Measurements from ENCODE around the gene RNU1-2. TPM values are rescaled to one million over a fixed set of nuclear protein-coding genes. Genes with fewer than 3 reads are reported as not detected.
A peak's percentile ranks its signal among the peaks of the same experiment; 100 is the strongest.

RNU1-2 gene
- total and polyA plus RNA-seq, 3 donors from 2014 or later: under 0.01 to 18.9 (median under 0.01) TPM

DNA sequence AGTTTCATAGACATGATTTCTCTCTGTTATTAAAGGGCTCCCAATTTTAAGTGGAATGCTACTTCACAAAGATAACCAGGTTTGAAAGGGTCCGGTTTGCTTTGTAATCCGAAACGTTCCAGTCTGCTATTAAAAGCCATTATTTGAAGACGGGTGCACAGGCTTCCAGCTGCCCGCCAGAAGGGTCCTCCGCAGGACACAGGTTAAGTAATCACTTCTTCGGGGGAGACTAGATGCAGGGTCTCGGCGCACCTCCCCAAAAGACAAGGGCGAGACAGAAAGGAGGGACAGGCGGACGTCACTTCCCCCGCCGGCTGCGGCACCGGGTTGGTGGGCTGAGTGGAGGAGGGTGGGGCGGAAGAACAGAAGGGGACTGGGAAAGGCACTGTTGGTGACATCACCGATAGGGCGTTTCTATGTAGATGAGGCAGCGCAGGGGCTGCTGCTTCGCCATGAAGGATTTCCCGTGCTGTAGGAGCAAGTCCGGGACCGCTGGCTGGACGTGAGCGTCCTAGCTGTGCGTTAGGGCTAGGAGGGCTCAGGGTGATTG, 8.9 kb downstream of the RNU1-2 start:
- peak; percentile 100 for DNase-seq
- Histone ChIP-seq H3K27ac (peak overlapping the region; percentile 85 to 99), H3K9me3 (no peaks in the 10 kb centered on the region), H3K27me3 (no peaks in the 10 kb centered on the region), H3K4me1 (peaks cover 7% of the 10 kb centered on the region), H3K36me3 (ENCODE audit: low read depth, missing control alignments) (no peaks in the 10 kb centered on the region), H3K4me3 (peak overlapping the region; percentile 37 to 80)
- TF ChIP-seq, protein P1, sequence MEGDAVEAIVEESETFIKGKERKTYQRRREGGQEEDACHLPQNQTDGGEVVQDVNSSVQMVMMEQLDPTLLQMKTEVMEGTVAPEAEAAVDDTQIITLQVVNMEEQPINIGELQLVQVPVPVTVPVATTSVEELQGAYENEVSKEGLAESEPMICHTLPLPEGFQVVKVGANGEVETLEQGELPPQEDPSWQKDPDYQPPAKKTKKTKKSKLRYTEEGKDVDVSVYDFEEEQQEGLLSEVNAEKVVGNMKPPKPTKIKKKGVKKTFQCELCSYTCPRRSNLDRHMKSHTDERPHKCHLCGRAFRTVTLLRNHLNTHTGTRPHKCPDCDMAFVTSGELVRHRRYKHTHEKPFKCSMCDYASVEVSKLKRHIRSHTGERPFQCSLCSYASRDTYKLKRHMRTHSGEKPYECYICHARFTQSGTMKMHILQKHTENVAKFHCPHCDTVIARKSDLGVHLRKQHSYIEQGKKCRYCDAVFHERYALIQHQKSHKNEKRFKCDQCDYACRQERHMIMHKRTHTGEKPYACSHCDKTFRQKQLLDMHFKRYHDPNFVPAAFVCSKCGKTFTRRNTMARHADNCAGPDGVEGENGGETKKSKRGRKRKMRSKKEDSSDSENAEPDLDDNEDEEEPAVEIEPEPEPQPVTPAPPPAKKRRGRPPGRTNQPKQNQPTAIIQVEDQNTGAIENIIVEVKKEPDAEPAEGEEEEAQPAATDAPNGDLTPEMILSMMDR (IDR thresholded peaks at IDR 0.05): peak in 1 of 3 experiments; percentile 23
- TF ChIP-seq POLR2A (IDR thresholded peaks at IDR 0.05): peak; percentile 98
- intact Hi-C loops (cut with DNase I; ENCODE audit: low total_unique reads): no loop called here
- WGBS, 2 donors: 1% methylated on average over 27 of the region's 27 CpGs

DNA sequence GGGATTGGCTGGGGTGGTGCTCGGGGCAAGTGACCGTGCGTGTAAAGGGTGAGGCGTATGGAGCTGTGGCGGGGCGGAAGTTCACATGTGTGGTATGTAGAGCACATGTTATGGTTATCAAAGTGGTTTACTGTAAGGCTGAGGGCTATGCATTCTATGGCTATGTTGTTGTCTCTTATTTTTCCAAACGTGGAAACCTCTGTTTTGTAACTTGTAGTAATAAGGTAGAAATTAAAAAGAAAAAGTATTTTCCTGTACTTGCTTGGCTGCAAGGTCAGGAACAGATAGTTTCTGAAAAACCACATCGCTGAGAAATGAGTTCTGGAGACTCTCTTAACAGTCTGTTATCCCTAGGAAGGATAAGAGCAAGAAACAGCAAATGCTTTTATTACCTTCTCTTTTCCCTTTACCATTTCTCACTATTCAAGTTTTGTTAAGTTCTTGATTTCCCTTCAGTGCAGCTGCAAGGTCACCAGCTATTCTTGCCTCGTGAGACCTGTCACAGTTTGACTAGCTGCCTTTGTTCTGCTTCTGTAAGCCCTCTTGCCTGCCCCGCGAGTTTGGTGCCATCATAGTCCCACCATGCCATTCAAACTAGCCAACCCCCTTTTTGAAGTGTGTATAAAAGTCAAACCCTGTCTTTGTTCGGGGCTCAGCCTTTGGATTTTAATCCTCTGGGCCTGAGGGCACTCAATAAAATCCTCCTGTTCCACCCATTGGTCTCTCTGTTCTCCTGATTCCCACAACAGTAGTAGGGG, 9.5 kb downstream of the RNU1-2 start:
- intact Hi-C loops (cut with DNase I; ENCODE audit: low total_unique reads): no loop called here
- peak; percentile 25 for TF ChIP-seq POLR2A (IDR thresholded peaks at IDR 0.05)
- TF ChIP-seq, protein P1 (IDR thresholded peaks at IDR 0.05): peak in 1 of 3 experiments; percentile 13

DNA sequence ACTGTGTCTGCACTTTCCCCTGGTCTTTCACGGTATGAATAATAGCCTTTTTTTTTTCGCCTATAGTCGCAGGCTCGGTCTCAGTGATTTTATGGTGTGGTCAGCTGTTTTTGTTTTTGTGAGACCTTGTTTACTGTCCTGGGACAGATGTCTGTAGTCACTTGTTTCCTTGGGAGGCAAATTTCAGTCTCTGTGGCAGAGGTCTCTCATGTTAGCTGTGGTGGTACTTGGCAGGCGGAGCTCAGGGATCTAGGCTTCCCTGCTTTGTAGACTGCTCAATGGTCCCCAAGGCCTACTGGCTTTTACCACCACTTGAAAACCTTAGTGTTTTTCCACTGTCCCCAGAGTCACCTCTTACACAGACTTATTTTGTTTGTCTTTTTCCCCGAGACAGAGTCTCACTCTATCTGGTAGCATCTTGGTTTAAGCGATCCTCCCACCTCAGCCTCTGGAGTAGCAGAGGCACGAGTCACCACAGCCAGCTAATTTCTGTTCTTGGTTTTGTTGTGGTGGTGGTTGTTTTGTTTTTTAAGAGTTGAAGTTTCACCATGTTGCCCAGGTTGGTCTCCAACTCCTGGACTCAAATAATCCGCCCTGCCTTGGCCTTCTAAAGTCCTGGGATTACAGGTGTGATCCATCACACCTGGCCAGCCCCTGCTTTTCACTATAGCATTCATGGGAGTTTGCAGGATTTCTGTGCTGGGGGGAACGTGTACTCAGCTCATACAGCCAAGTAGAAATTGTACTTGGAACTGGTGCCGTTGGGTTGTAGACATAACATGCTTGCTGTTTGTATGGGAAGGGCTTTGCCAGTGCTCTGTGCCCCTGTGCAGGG, 10.3 kb downstream of the RNU1-2 start:
- no peak overlapping the region for H3K4me3 ChIP-seq
- TF ChIP-seq, protein P1 (IDR thresholded peaks at IDR 0.05): no peak
- TF ChIP-seq POLR2A (IDR thresholded peaks at IDR 0.05): no peak
- H3K27ac ChIP-seq: peak overlapping the region; percentile 85 to 99
- no peaks in the 10 kb centered on the region for H3K27me3 ChIP-seq
- no peaks in the 10 kb centered on the region for H3K9me3 ChIP-seq
- no peaks in the 10 kb centered on the region for H3K36me3 ChIP-seq (ENCODE audit: low read depth, missing control alignments)
- DNase-seq: no peak
- intact Hi-C loops (cut with DNase I; ENCODE audit: low total_unique reads): no loop called here
- H3K4me1 ChIP-seq: peaks cover 7% of the 10 kb centered on the region
- WGBS, 2 donors: 68 to 74% methylated on average over 11 of the region's 11 CpGs

More for the DNA sequence above, 9.5 kb downstream of the RNU1-2 start:
- DNase-seq: peak; percentile 67
- no peaks in the 10 kb centered on the region for H3K9me3 ChIP-seq
- 4 to 5% methylated on average over 12 of the region's 12 CpGs for WGBS, 2 donors
- no peaks in the 10 kb centered on the region for H3K27me3 ChIP-seq
- no peaks in the 10 kb centered on the region for H3K36me3 ChIP-seq (ENCODE audit: low read depth, missing control alignments)
- H3K27ac ChIP-seq: peak overlapping the region; percentile 85 to 99
- H3K4me3 ChIP-seq: peak overlapping the region; percentile 37 to 80
- H3K4me1 ChIP-seq: peaks cover 7% of the 10 kb centered on the region

DNA sequence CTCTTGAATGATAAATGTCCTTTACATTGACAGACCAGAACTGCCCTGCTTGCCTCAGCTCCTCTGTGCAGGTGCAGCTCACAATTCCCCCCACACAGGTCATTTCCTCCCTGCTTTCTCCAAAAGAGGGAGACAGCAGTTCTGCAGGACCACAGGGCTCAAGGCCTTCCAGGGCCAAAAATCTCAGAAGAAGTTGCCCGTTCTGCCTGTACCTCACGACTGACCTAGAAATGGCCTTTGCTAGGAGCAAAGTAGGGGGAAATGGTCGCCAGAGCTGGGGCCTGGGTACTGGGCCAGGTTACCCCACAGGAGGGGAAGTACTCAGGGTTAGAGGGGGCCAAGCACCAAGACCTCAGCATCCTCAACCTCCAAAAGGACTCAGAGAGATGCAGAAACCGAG, 11.1 kb downstream of the RNU1-2 start:
- H3K36me3 ChIP-seq (ENCODE audit: low read depth, missing control alignments): no peaks in the 10 kb centered on the region
- no peaks in the 10 kb centered on the region for H3K9me3 ChIP-seq
- peaks cover 7% of the 10 kb centered on the region for H3K4me1 ChIP-seq
- no peaks in the 10 kb centered on the region for H3K27me3 ChIP-seq
- intact Hi-C loops (cut with DNase I; ENCODE audit: low total_unique reads): no loop called here
- no peak for DNase-seq
- 77 to 92% methylated on average over 4 of the region's 4 CpGs for WGBS, 2 donors
- TF ChIP-seq, protein P1 (IDR thresholded peaks at IDR 0.05): no peak
- no peak for TF ChIP-seq POLR2A (IDR thresholded peaks at IDR 0.05)
- no peak overlapping the region for H3K4me3 ChIP-seq
- H3K27ac ChIP-seq: no peak overlapping the region
